Upper lobe of left lung (tissue), 4 donors: ENCODE results near the gene CPZ.

ENCODE experiments used
- POLR2A ChIP-seq, 4 donors: fragments of 450-650 bp; IDR thresholded peaks; one replicate each; pipeline ENCODE4 v1.5.1; 2016 to 2017; ENCODE audit warnings: antibody characterized with exemption in 4 of 4, mild to moderate bottlenecking in 2 of 4
- POLR2AphosphoS5 ChIP-seq, 2 donors: sonication (generic); formaldehyde crosslinking; IDR thresholded peaks; one replicate each; pipeline ENCODE4 v1.5.1; 2017; ENCODE audit warnings: antibody characterized with exemption in 2 of 2
- TF ChIP-seq, protein P1 (sequence below), 6 experiments: fragments of 450-650 bp in 4 of 6; fragments of 200-600 bp in 2 of 6; sonication (generic) in 2 of 6; IDR thresholded peaks; one replicate each; pipeline ENCODE4 v1.5.1; 2016 to 2019; ENCODE audit warnings: antibody characterized with exemption in 6 of 6

DNA sequence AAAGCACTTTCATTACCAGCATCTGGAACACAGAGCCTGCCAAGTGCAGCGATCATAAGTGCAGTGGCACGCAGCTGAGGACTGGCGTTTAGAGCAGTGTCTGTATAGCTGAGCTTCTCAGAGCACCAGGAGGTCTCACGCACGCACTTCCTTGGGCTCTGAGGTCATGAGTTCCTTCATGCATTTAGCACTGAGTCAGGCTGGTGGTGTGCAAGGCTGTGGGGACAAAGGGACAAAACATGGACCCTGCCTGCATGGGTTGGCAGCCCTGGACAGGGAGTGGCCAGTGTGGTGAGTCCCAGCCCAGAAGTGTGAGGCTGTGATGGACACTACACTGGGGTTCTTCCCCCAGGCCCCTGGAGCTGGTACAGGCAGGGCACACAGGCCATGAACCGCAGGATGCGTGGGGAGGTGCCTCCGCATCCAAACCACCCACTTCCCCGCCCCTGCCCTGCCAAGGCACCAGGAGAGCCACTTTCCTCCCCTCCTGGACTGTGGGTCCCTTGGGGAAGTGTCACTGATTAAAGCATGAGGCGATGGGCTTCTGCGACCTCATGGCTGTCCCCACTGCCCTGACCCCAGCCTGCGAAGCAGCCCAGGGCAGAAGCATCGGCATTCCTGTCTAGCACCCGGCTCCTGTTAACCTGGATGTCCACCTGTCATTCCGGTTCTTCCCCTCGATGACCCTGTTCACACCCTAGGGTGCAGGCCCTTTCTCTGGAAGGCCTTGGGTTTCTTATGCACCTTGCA is 49.6 kb upstream of the CPZ start:
- TF ChIP-seq, protein P1, sequence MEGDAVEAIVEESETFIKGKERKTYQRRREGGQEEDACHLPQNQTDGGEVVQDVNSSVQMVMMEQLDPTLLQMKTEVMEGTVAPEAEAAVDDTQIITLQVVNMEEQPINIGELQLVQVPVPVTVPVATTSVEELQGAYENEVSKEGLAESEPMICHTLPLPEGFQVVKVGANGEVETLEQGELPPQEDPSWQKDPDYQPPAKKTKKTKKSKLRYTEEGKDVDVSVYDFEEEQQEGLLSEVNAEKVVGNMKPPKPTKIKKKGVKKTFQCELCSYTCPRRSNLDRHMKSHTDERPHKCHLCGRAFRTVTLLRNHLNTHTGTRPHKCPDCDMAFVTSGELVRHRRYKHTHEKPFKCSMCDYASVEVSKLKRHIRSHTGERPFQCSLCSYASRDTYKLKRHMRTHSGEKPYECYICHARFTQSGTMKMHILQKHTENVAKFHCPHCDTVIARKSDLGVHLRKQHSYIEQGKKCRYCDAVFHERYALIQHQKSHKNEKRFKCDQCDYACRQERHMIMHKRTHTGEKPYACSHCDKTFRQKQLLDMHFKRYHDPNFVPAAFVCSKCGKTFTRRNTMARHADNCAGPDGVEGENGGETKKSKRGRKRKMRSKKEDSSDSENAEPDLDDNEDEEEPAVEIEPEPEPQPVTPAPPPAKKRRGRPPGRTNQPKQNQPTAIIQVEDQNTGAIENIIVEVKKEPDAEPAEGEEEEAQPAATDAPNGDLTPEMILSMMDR (IDR thresholded peaks at IDR 0.05), result no peak
- TF ChIP-seq POLR2A (IDR thresholded peaks at IDR 0.05) (no peak), POLR2AphosphoS5 (IDR thresholded peaks at IDR 0.05) (no peak)
